OCI-LY7 (cell line): Measurements from ENCODE around the gene YY1.

ENCODE experiments used
- EZH2phosphoT487 ChIP-seq: fragments of 200-600 bp; sonication (generic); IDR thresholded peaks from 2 replicates; pipeline ENCODE4 v1.6.1; 2018; ENCODE audit warnings: low read depth, borderline replicate concordance, mild to moderate bottlenecking, mixed run types, antibody characterized with exemption, low read length, moderate library complexity, mixed read lengths
- TF ChIP-seq, protein P1 (sequence below): fragments of 200-600 bp; sonication (generic); conservative IDR thresholded peaks from 2 replicates; pipeline ENCODE4 v1.5.1; 2014; ENCODE audit warnings: mild to moderate bottlenecking, antibody characterized with exemption, low read length, moderate library complexity, mixed read lengths

DNA sequence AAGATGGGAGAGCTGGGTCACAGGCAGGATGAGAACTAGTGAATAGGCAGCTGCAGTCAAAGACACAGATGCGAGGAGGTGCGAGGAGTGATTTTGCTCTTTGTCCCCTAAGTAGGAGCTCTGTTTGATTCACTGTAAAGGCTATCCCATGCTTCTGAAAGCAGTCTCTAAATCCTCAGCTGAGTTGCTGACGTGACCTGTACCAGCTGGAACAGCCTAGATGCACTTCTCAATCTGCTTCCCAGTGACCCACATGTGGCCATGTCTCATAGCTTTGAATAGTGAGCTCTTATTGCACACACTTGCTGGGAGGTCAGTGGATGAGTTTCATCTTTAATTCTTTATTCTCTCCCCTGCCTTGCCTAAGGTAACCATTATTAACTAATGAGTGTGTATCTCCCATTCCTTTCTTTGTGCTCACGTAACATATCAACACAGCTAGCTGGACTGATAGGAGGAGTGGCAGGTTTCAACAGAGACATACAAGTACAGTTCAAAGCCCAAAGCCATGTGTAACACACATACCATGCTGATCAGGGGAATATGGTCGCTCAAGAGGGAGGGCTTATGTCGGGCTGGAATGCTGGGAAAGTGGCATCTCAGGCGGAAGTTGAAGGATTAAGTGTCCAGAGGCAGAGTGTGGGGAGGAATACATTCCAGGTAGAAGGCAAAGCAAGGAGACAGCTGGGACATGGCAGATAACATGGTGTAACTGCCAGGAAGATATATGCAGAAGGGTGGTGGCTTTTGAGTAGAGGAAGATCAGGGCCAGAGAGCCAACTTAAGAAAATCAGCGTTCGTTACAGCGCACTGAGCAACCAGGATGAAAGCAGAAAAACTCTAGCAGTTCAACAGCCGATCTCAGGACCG, 15.4 kb upstream of the YY1 start:
- TF ChIP-seq, protein P1, sequence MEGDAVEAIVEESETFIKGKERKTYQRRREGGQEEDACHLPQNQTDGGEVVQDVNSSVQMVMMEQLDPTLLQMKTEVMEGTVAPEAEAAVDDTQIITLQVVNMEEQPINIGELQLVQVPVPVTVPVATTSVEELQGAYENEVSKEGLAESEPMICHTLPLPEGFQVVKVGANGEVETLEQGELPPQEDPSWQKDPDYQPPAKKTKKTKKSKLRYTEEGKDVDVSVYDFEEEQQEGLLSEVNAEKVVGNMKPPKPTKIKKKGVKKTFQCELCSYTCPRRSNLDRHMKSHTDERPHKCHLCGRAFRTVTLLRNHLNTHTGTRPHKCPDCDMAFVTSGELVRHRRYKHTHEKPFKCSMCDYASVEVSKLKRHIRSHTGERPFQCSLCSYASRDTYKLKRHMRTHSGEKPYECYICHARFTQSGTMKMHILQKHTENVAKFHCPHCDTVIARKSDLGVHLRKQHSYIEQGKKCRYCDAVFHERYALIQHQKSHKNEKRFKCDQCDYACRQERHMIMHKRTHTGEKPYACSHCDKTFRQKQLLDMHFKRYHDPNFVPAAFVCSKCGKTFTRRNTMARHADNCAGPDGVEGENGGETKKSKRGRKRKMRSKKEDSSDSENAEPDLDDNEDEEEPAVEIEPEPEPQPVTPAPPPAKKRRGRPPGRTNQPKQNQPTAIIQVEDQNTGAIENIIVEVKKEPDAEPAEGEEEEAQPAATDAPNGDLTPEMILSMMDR = no peak
- TF ChIP-seq EZH2phosphoT487 = no peak
